GM21367 (cell line): ENCODE data around the gene DTNB.

Source experiments
- ATAC-seq: cut with Tn5 transposase; IDR thresholded peaks from one replicate; pipeline ENCODE4 v1.9.1; 2021; ENCODE audit not compliant: unreplicated experiment

Gene DTNB

DNA sequence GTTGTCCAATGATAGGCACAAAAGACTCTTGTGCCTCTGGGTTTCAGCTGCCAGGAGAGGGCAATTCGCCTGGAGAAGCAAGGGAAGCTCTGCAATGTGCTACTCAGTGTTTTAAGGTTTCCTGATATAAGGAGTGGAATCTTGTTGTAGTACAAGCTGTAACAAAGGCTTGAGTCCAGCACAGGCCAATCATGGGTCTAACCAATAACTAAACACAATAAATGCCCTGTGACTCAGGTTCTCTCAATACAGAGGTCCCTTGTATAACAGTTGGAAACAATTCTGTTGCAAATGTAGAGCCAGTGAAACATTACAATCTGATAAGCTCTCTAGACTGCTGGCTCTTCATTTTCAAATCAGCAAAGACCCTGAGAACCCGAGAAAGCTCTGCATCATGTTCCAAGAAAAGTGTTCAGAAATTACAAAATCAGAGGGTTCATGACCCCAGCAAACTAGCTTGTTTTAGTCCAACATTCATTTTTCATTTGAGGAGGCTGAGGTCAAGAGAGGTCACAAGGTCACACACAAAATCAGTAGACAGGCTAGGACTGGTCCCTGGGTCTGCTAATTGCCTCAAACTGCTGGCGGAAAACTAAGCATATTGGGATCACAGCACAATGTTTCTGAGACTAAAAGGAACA, 272.7 kb downstream of the DTNB start:
- no peak for ATAC-seq

DNA sequence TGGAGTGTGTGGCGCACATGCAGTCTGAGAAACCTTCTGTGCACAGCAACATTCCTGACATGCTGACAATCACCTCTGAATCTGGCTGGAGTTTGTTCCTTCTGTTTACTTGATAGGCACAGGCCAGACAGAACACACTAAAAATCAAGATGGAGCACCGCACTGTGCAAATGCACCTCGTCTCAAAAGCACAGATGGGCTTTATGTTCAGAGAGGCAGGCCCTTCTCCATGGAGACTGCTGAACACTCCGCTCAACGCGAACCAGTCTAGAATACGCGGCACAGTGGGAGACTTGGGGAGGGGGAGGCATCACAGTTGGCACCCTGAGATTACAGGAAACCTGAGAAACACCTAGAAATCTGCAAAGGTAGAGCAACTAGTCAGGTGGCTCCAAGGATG, 273.2 kb downstream of the DTNB start:
- ATAC-seq: no peak

DNA sequence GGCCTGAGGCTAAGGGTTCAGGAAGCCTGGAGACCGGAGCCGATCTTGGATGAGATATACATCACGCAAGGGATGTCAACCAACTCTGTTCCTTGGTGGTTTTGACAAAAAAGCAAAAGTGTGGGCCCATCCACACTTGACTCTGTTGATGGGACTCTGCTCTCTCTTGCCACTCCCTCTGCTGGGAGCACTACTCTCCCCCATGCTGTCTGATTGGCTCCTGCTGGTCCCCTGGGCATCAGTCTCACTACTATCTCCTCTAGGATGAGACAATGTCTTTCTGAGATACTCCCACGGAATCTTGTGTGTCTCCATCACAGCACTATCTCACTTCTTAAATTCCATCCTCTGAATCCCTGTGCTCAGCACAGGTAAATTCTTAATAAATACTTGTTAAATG, 274.8 kb downstream of the DTNB start:
- ATAC-seq: no peak

DNA sequence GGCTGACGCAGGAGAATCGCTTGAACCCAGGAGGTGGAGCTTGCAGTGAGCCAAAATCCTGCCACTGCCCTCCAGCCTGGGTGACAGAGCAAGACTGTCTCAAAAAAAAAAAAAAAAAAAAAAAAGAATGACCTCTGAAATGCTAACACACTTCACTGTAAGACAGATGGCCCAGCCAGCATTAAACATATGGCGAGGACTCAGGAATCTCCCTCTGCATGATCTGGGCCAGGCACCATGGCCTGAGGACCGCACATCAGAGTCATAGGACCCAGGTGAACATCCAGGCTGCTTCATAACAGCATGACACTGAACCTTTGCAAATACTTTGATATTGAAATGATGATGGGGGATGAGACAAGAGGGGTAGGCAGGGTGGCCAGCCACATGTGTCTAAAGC, 275.6 kb downstream of the DTNB start:
- no peak for ATAC-seq

- no peak for ATAC-seq
These were observed 284.2 kb downstream of the DTNB start for GRCh38 chr2:25389161-25389560.

- no peak for ATAC-seq
These were observed 284.9 kb downstream of the DTNB start for GRCh38 chr2:25388491-25388890.

- no peak for ATAC-seq
These were observed 285.4 kb downstream of the DTNB start for GRCh38 chr2:25387876-25388449.

- no peak for ATAC-seq
These were observed 286.2 kb downstream of the DTNB start for GRCh38 chr2:25386971-25387875.

DNA sequence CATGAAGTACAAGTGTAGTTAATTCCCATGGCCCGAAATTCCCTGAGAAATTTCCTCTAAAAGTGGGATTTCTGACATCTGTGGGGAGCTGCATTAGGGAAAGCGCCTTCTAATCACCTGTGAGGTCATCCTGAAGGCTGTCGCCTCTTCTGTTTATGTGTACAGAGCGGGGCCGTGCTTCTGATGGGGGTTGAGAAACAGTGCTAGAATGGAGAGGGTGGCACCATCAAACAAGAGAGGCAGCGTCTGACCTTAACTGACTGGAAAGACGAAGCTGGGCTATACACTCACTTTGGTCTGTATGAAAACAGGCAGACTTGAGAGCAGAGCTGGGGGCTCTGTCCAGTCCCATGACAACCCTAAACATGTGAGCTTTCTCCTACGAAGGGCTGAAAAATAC, 287.5 kb downstream of the DTNB start:
- no peak for ATAC-seq

DNA sequence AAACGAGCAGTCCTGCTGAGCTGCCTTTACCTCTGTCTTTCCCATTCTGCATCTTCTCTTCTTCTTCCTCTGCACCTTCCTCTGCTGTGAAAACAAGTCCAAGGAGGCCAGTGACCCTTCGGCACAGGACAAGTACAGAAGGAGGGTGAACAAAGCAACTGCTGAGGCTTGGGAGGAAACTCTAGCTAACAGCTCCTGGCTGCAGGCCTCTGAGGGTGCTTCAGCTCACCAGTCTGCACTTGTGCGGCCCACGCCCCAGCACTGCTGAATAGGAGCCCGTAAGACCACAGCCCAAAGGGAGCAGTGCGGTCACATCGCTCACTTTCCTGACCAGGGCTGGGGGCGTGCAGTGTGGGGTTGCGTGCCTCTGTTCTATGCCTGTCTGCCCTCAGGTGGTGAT, 289.6 kb downstream of the DTNB start:
- no peak for ATAC-seq

DNA sequence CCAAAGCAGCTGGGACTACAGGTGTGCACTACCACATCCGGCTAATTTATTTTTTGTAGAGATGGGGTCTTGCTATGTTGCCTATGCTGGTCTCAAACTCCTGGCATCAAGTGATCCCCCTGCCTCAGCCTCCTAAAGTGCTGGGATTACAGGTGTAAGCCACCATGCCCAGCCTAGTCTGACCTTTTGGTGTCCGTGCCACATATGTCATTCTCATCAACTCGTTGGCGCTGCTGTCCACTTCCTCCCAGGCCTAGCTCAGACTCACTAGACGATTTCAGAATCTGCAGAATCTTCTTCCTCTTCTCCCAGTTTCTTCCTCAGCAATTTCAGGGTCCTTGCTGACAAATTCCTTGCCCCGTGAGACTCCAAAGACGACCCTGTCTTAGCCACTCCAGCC, 291.9 kb downstream of the DTNB start:
- no peak for ATAC-seq

DNA sequence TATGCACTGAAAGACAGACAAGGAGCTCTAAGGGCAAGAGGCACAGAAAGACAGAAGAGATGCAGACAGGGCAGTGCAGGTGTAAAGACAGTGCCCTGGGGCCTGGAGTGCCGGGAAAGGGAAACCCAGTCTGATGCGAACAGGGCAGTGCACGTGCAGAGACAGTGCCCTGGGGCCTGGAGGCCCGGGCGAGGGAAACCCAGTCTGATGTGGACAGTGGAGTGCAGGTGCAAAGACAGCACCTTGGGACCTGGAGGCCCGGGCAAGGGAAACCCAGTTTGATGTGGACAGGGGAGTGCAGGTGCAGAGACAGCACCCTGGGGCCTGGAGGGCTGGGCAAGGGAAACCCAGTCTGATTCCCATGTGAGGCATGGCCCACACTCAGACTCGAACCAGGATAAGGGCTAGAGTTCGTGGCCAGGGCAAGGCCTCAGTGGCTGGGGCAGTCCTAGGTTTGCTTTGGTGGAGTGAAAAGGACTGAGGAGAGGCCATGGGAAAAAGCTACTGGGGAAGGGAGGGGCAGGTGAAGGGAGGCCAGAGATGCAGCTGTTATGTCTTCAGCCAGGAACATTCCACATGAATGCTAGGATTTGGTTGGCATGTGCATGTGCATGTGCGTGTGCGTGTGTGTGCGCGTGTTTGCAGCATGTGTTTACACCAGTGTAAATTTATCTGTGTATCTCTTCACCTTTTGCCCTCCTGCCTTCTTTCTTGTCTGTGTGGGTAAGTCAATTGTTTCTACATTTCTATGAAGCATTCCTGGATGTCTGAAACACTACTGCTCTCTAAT, 292.6 kb downstream of the DTNB start:
- no peak for ATAC-seq

GRCh38 chr2:25380023-25380422, 293.4 kb downstream of the DTNB start:
- ATAC-seq: no peak

- ATAC-seq: no peak
These were observed 293.8 kb downstream of the DTNB start for GRCh38 chr2:25379535-25379934.

DNA sequence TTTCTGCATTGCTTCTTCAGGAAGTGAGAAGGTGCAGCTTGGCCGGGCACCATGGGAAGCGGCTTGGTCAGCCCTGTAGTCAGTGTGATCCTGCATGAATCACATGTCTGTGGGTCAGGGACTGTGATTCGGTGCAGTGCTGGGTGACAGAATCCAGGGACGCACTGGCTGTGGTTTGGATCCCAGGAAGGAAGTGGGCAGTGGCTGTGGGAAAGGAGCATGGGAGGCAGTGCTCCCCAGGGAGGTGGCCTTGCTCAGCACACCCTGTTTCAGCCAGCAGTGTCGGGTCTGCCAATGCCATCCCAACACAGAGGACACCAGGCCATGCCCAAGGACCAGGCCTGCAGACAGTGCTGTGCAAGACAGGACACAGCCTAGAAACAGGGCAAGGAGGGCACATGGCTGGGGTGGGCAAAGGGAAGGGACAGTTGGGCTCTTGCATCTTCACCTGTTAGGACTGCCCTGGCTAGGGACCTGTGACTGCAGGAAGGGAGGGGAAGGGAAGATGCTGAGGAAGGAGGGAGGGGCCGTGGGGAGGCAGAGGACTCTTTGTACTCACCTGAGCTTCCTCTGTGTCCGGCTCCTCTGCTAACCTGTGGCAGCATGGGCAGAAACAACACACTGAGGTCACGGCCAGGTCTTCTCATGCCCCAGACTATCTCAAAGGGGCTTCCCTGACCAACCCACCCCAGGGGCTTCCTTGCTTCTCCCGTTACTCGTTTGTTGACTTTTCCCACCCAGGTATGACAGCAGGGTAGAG, 294.5 kb downstream of the DTNB start:
- ATAC-seq: no peak

GRCh38 chr2:25377822-25378421, 295.5 kb downstream of the DTNB start:
- ATAC-seq: no peak

GRCh38 chr2:25376750-25377621, 296.4 kb downstream of the DTNB start:
- ATAC-seq: peak; percentile 82

- no peak for ATAC-seq
These were observed 297.3 kb downstream of the DTNB start for GRCh38 chr2:25375989-25376545.
